ENCODE measurements around the gene C20orf144.
A peak's percentile ranks its signal among the peaks of the same experiment; 100 is the strongest.
"Not testable (repeated sequence)": the region's sequence is repeated elsewhere in the genome, so short reads cannot be mapped to it uniquely, and the experiment has no call there.

Gene C20orf144

DNA sequence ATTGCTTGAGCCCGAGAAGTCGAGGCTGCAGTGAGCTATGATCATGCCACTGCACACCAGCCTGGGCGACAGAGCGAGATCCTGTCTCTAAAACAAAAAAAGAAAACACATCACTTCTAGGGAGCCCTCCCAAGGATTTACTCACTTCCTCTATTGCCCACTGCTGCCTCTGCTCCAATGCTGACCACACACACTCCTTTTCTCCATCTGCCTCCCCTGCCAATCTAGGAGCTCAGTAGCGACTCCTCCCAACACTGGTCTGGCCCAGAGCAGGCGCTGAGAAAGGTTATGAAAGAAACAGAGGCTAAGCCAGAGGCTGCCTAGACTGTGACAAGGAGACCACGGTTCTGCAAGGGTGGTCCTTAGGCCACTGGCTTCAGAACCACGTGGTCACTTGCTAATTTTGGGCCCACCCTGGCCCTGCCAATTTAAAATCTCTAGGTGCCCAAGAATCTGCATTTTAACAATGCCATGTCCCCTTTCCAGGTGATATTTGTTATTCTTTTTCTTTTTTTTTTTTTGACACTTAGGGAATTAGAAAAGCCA is 25.3 kb downstream of the C20orf144 start:
- H3K4me3 ChIP-seq (ENCODE audit: low read length): no peak overlapping the region
- no peak overlapping the region for H3K9ac ChIP-seq (ENCODE audit: low read length)
- H3K36me3 ChIP-seq (ENCODE audit: control insufficient read depth, insufficient read depth, low read length): no peaks in the 10 kb centered on the region
- no peak overlapping the region for H3K27ac ChIP-seq (ENCODE audit: low read depth, low read length)
- H3K27me3 ChIP-seq (ENCODE audit: control insufficient read depth, insufficient read depth, low read length): no peaks in the 10 kb centered on the region
- H3K4me1 ChIP-seq (ENCODE audit: control insufficient read depth, insufficient read depth, low read length): peaks cover 7% of the 10 kb centered on the region

GRCh38 chr20:33687993-33688937 is 26.1 kb downstream of the C20orf144 start:
- no peaks in the 10 kb centered on the region for H3K27me3 ChIP-seq (ENCODE audit: control insufficient read depth, insufficient read depth, low read length)
- no peak overlapping the region for H3K4me3 ChIP-seq (ENCODE audit: low read length)
- H3K27ac ChIP-seq (ENCODE audit: low read depth, low read length): no peak overlapping the region
- no peak overlapping the region for H3K9ac ChIP-seq (ENCODE audit: low read length)
- no peaks in the 10 kb centered on the region for H3K36me3 ChIP-seq (ENCODE audit: control insufficient read depth, insufficient read depth, low read length)
- peaks cover 7% of the 10 kb centered on the region for H3K4me1 ChIP-seq (ENCODE audit: control insufficient read depth, insufficient read depth, low read length)

DNA sequence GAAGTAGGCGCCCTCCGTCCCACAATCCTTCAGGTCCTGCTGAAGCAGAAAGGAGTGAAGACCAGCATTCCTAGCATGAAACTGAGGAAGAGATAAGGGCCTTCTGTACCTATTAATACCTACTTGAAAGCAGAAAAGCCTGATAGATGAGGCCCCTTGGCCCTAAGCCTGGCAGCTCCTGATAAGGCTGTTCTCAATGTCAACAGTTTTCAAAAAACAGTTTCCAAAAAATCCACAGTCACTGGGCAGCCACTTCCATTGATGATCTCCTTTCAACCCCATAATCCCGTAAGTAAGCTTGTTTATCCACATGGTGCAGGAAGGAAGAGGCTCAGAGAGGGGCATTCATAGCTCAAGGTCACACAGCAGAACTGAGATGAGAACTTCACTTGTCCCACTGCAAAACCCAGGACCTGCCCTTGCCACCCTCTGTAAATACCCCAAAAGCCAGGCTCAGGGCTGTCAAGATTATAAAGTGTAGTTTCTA is 26.9 kb downstream of the C20orf144 start:
- no peak overlapping the region for H3K4me3 ChIP-seq (ENCODE audit: low read length)
- no peak overlapping the region for H3K27ac ChIP-seq (ENCODE audit: low read depth, low read length)
- no peak overlapping the region for H3K9ac ChIP-seq (ENCODE audit: low read length)
- peaks cover 7% of the 10 kb centered on the region for H3K4me1 ChIP-seq (ENCODE audit: control insufficient read depth, insufficient read depth, low read length)
- no peaks in the 10 kb centered on the region for H3K36me3 ChIP-seq (ENCODE audit: control insufficient read depth, insufficient read depth, low read length)
- no peaks in the 10 kb centered on the region for H3K27me3 ChIP-seq (ENCODE audit: control insufficient read depth, insufficient read depth, low read length)

DNA sequence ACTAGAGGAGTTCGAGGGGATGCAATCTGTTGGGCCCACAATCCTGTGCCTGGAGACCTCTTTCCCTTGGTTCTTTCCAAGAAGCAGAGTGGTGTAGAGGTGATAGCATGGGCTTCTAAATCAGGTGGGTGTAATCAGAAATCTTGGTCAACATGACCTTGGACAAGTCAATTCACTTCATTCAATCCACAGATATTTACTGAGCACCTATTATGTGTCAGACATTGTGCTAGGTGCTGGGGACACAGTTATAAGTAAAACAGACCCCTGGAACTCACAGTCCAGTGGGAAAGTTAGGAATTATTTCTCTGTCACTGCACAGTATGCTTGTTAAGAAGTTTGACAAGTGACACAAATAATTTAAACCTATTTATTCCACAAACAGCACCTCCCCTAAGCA is 27.4 kb downstream of the C20orf144 start:
- Histone ChIP-seq H3K4me3 (ENCODE audit: low read length) (no peak overlapping the region), H3K36me3 (ENCODE audit: control insufficient read depth, insufficient read depth, low read length) (no peaks in the 10 kb centered on the region), H3K4me1 (ENCODE audit: control insufficient read depth, insufficient read depth, low read length) (peaks cover 7% of the 10 kb centered on the region), H3K9ac (ENCODE audit: low read length) (no peak overlapping the region), H3K27me3 (ENCODE audit: control insufficient read depth, insufficient read depth, low read length) (no peaks in the 10 kb centered on the region), H3K27ac (ENCODE audit: low read depth, low read length) (no peak overlapping the region)

GRCh38 chr20:33689973-33690372 is 27.8 kb downstream of the C20orf144 start:
- no peak overlapping the region for H3K27ac ChIP-seq (ENCODE audit: low read depth, low read length)
- H3K4me3 ChIP-seq (ENCODE audit: low read length): no peak overlapping the region
- H3K27me3 ChIP-seq (ENCODE audit: control insufficient read depth, insufficient read depth, low read length): no peaks in the 10 kb centered on the region
- no peak overlapping the region for H3K9ac ChIP-seq (ENCODE audit: low read length)
- H3K4me1 ChIP-seq (ENCODE audit: control insufficient read depth, insufficient read depth, low read length): peaks cover 9% of the 10 kb centered on the region
- H3K36me3 ChIP-seq (ENCODE audit: control insufficient read depth, insufficient read depth, low read length): no peaks in the 10 kb centered on the region

- Histone ChIP-seq H3K36me3 (ENCODE audit: control insufficient read depth, insufficient read depth, low read length) (no peaks in the 10 kb centered on the region), H3K9ac (ENCODE audit: low read length) (no peak overlapping the region), H3K4me1 (ENCODE audit: control insufficient read depth, insufficient read depth, low read length) (peaks cover 11% of the 10 kb centered on the region), H3K4me3 (ENCODE audit: low read length) (no peak overlapping the region), H3K27me3 (ENCODE audit: control insufficient read depth, insufficient read depth, low read length) (no peaks in the 10 kb centered on the region), H3K27ac (ENCODE audit: low read depth, low read length) (no peak overlapping the region)
Measured at GRCh38 chr20:33693289-33693688, 31.2 kb downstream of the C20orf144 start.

DNA sequence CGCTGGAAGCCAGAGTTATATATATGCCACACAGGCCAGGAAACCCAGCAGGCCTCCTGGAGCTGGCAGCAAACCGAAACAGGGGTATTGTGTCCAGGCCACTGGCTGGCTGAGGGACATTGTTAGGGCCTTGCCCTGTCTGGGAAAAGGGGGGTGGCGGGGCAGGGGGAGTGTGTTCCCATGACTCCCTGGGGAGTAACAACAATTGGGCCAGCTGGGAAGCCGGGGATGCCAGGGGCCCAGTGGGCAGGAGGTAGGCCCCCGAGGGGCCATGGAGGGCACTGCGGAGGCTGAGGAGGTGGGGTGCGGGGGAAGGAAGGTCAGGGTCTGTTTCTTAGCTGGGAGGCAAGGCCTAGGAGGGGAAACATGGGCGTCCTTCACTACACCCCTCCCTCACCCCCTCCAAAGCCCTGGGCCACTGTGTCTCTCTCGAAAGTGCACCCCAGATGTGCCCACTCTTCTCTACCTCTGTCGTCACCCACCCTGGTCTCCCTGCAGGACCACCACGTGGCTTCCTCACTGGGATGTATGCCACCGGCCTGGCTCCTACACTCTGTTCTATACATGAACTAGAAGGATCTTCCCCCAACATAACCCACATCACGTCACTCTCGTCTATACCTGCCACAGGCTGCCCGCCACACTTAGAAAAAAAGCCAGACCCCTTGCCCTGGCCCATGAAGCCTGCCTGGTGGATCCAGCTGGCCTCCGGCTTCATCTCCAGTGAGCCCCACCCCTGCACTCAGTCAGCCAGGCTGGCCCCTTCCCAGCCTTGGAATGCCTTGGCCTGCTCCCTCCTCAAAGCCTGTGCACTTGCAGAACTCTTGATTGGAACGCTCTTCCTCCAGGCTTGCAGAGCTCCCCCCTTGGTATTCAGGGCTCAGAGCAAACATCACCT is 31.9 kb downstream of the C20orf144 start:
- Histone ChIP-seq H3K36me3 (ENCODE audit: control insufficient read depth, insufficient read depth, low read length) (no peaks in the 10 kb centered on the region), H3K4me1 (ENCODE audit: control insufficient read depth, insufficient read depth, low read length) (peaks cover 11% of the 10 kb centered on the region), H3K27ac (ENCODE audit: low read depth, low read length) (peak overlapping the region; percentile 49), H3K9ac (ENCODE audit: low read length) (no peak overlapping the region), H3K4me3 (ENCODE audit: low read length) (no peak overlapping the region), H3K27me3 (ENCODE audit: control insufficient read depth, insufficient read depth, low read length) (no peaks in the 10 kb centered on the region)

DNA sequence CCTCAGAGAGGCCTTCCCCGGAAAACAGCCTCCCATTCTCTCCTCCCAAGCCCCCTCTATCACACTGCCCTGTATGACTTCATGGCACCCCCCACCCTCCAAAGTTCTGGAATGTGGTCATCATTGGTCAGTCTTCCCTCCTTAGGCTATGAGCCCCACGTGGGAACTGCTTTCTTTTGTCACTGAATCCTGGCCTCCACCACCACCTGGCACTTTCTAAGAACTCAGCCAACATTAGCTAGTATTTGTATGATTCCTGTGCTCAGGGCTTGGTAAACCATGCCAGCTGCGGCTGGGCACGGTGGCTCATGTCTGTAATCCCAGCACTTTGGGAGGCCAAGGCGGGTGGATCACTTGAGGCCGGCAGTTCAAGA is 32.5 kb downstream of the C20orf144 start:
- H3K9ac ChIP-seq (ENCODE audit: low read length): no peak overlapping the region
- H3K36me3 ChIP-seq (ENCODE audit: control insufficient read depth, insufficient read depth, low read length): no peaks in the 10 kb centered on the region
- H3K4me1 ChIP-seq (ENCODE audit: control insufficient read depth, insufficient read depth, low read length): peaks cover 11% of the 10 kb centered on the region
- no peaks in the 10 kb centered on the region for H3K27me3 ChIP-seq (ENCODE audit: control insufficient read depth, insufficient read depth, low read length)
- no peak overlapping the region for H3K4me3 ChIP-seq (ENCODE audit: low read length)
- H3K27ac ChIP-seq (ENCODE audit: low read depth, low read length): no peak overlapping the region

DNA sequence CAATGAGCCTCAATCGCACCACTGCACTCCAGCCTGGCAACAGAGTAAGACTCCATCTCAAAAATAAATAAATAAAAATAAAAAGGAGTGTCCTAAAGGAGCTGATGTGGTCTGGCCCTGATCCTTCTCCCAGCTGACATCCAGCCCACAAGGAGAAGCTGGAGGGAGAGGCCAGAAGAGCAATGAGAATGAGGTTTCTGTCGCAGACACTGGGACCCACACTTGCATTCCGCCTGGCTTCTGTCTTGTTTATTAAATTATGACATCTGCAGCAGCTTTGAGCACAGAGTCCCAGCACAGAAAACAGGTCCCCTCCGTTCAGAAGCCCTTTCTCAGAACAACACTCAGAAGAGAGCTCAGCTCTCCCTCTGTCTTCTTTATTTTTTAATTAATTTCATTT is 34.3 kb downstream of the C20orf144 start:
- Histone ChIP-seq H3K4me1 (ENCODE audit: control insufficient read depth, insufficient read depth, low read length) (peaks cover 11% of the 10 kb centered on the region), H3K27ac (ENCODE audit: low read depth, low read length) (no peak overlapping the region), H3K4me3 (ENCODE audit: low read length) (no peak overlapping the region), H3K36me3 (ENCODE audit: control insufficient read depth, insufficient read depth, low read length) (no peaks in the 10 kb centered on the region), H3K27me3 (ENCODE audit: control insufficient read depth, insufficient read depth, low read length) (no peaks in the 10 kb centered on the region), H3K9ac (ENCODE audit: low read length) (no peak overlapping the region)

DNA sequence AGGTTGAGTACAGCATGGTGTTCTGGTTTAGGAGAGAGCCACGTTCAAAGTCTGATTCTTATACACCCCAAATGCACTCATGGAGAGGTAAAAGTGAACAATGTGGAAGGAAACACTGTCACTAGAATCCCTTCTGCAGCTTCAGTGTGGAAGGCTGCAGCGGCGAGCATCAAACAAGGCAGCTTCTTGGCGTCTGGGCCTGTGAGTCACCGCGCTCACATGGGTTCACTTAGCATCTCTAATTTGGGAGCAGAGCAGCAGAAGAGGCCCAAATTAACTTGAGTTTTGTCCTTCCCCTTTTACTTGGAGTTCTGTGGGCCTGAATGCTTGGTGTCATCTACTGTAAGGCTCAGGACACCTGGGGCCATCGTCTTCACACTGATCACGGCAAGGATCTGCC is 35.0 kb downstream of the C20orf144 start:
- H3K4me1 ChIP-seq (ENCODE audit: control insufficient read depth, insufficient read depth, low read length): peaks cover 11% of the 10 kb centered on the region
- peak overlapping the region; percentile 63 for H3K27ac ChIP-seq (ENCODE audit: low read depth, low read length)
- H3K27me3 ChIP-seq (ENCODE audit: control insufficient read depth, insufficient read depth, low read length): no peaks in the 10 kb centered on the region
- H3K9ac ChIP-seq (ENCODE audit: low read length): no peak overlapping the region
- H3K36me3 ChIP-seq (ENCODE audit: control insufficient read depth, insufficient read depth, low read length): no peaks in the 10 kb centered on the region
- no peak overlapping the region for H3K4me3 ChIP-seq (ENCODE audit: low read length)

GRCh38 chr20:33698966-33699365 is 36.8 kb downstream of the C20orf144 start:
- H3K4me1 ChIP-seq (ENCODE audit: control insufficient read depth, insufficient read depth, low read length): peaks cover 13% of the 10 kb centered on the region
- not testable (repeated sequence) for H3K4me3 ChIP-seq (ENCODE audit: low read length); H3K27ac ChIP-seq (ENCODE audit: low read depth, low read length); H3K9ac ChIP-seq (ENCODE audit: low read length); H3K27me3 ChIP-seq (ENCODE audit: control insufficient read depth, insufficient read depth, low read length); H3K36me3 ChIP-seq (ENCODE audit: control insufficient read depth, insufficient read depth, low read length)

- H3K27me3 ChIP-seq (ENCODE audit: control insufficient read depth, insufficient read depth, low read length); H3K9ac ChIP-seq (ENCODE audit: low read length); H3K36me3 ChIP-seq (ENCODE audit: control insufficient read depth, insufficient read depth, low read length); H3K4me3 ChIP-seq (ENCODE audit: low read length); H3K27ac ChIP-seq (ENCODE audit: low read depth, low read length): not testable (repeated sequence)
- H3K4me1 ChIP-seq (ENCODE audit: control insufficient read depth, insufficient read depth, low read length): peaks cover 11% of the 10 kb centered on the region
Measured at GRCh38 chr20:33700696-33701441, 38.7 kb downstream of the C20orf144 start.
